Cardiac muscle cell (in vitro differentiated cells and primary cell): Measurements from ENCODE around the gene TMEM255B. TPM values are rescaled to one million over a fixed set of nuclear protein-coding genes. Genes with fewer than 3 reads are reported as not detected.
"Not testable (repeated sequence)": the region's sequence is repeated elsewhere in the genome, so short reads cannot be mapped to it uniquely, and the experiment has no call there.

Experiments
- DNase-seq, 2 donors: peaks; one replicate each; pipeline versions ENCODE4 v3.0.0 to v3.0.0-alpha.2; 2010 to 2017; ENCODE audit warnings: low read depth in 1 of 2, low spot score in 1 of 2
- H3K27ac ChIP-seq: fragments of 200-600 bp; sonication (generic); 2 replicates; pipeline ENCODE4 v1.5.1; 2016
- H3K27me3 ChIP-seq: fragments of 200-600 bp; sonication (generic); 2 replicates; pipeline ENCODE4 v1.6.0; 2016; ENCODE audit warnings: control low read depth
- H3K36me3 ChIP-seq: fragments of 200-600 bp; sonication (generic); 2 replicates; pipeline ENCODE4 v1.5.1; 2016; ENCODE audit warnings: control low read depth
- H3K4me1 ChIP-seq: fragments of 200-600 bp; sonication (generic); 2 replicates; pipeline ENCODE4 v1.8.1; 2017; ENCODE audit warnings: low read depth, mild to moderate bottlenecking, mixed run types
- H3K4me3 ChIP-seq: fragments of 200-600 bp; sonication (generic); 2 replicates; pipeline ENCODE4 v1.5.1; 2016; ENCODE audit warnings: mild to moderate bottlenecking
- H3K9me3 ChIP-seq: fragments of 200-600 bp; sonication (generic); 2 replicates; pipeline ENCODE4 v1.5.1; 2017; ENCODE audit warnings: low read depth, mild to moderate bottlenecking, control low read depth
- CTCF ChIP-seq: IDR thresholded peaks from 2 replicates; pipeline ENCODE4 v1.5.1; 2012; ENCODE audit warnings: low read depth, mild to moderate bottlenecking, low read length
- polyA plus RNA-seq: library from polyadenylated mRNA; unstranded; fragments of >200 nt; fragmentation: Nextera tagmentation; extraction: Ambion mirVana; gene quantifications from 2 replicates; pipeline ENCODE4 v1.2.1, GENCODE V29; 2016
- total RNA-seq: library from RNA; depleted of rRNA; stranded (reverse); fragments of >200 nt; gene quantifications from 2 replicates; pipeline ENCODE4 v1.2.3, GENCODE V29; 2016

Gene TMEM255B
- total and polyA plus RNA-seq, 2 experiments from 2014 or later: 0.17 TPM; not detected in 1

GRCh38 chr13:113749507-113749906 lies 9.5 kb upstream of the TMEM255B start:
- H3K9me3 ChIP-seq: no peaks in the 10 kb centered on the region
- H3K27me3 ChIP-seq: no peaks in the 10 kb centered on the region
- H3K27ac ChIP-seq: no peak overlapping the region
- no peaks in the 10 kb centered on the region for H3K4me1 ChIP-seq
- DNase-seq: no peak
- H3K4me3 ChIP-seq: no peak overlapping the region
- no peak for TF ChIP-seq CTCF
- H3K36me3 ChIP-seq: no peaks in the 10 kb centered on the region

- Histone ChIP-seq H3K27ac (no peak overlapping the region), H3K27me3 (no peaks in the 10 kb centered on the region), H3K4me3 (no peak overlapping the region), H3K9me3 (no peaks in the 10 kb centered on the region), H3K36me3 (no peaks in the 10 kb centered on the region), H3K4me1 (no peaks in the 10 kb centered on the region)
- no peak for TF ChIP-seq CTCF
- DNase-seq: no peak
These were observed 9.1 kb upstream of the TMEM255B start for GRCh38 chr13:113749967-113750366.

- H3K4me3 ChIP-seq: no peak overlapping the region
- no peaks in the 10 kb centered on the region for H3K4me1 ChIP-seq
- H3K27me3 ChIP-seq: no peaks in the 10 kb centered on the region
- TF ChIP-seq CTCF: no peak
- H3K9me3 ChIP-seq: no peaks in the 10 kb centered on the region
- no peak overlapping the region for H3K27ac ChIP-seq
- DNase-seq: no peak
- no peaks in the 10 kb centered on the region for H3K36me3 ChIP-seq
These were observed 8.2 kb upstream of the TMEM255B start for GRCh38 chr13:113750554-113751399.

- DNase-seq: no peak
- Histone ChIP-seq H3K27ac (no peak overlapping the region), H3K27me3 (no peaks in the 10 kb centered on the region), H3K4me1 (no peaks in the 10 kb centered on the region), H3K9me3 (no peaks in the 10 kb centered on the region), H3K4me3 (no peak overlapping the region), H3K36me3 (no peaks in the 10 kb centered on the region)
- TF ChIP-seq CTCF: no peak
These were observed 7.5 kb upstream of the TMEM255B start for GRCh38 chr13:113751491-113751890.

- DNase-seq, H3K27me3 ChIP-seq, H3K4me3 ChIP-seq, H3K36me3 ChIP-seq, H3K9me3 ChIP-seq, H3K4me1 ChIP-seq, H3K27ac ChIP-seq: not testable (repeated sequence)
These were observed 6.6 kb upstream of the TMEM255B start for GRCh38 chr13:113752211-113752986.

GRCh38 chr13:113753171-113753570 lies 5.9 kb upstream of the TMEM255B start:
- Histone ChIP-seq H3K4me1 (no peaks in the 10 kb centered on the region), H3K4me3 (no peak overlapping the region), H3K36me3 (no peaks in the 10 kb centered on the region), H3K9me3 (no peaks in the 10 kb centered on the region), H3K27me3 (peaks cover 5% of the 10 kb centered on the region), H3K27ac (no peak overlapping the region)
- no peak for DNase-seq
- no peak for TF ChIP-seq CTCF
